Naive B cell (primary cell): Measurements from ENCODE around the gene ZNF397. TPM values are rescaled to one million over a fixed set of nuclear protein-coding genes. Genes with fewer than 3 reads are reported as not detected.

Experiments used
- ATAC-seq, 2 donors: fragments of 150-1000 bp; cut with Tn5 transposase; 2 replicates each; pipeline ENCODE4 v1.10.0; 2021; ENCODE audit warnings: low read depth in 2 of 2, mild to moderate bottlenecking in 2 of 2, moderate library complexity in 2 of 2
- DNase-seq: peaks from one replicate; pipeline ENCODE4 v3.0.0; 2022
- H3K27ac Mint-ChIP-seq, 6 donors: one replicate each; pipeline ENCODE4 v1.8.0; 2020 to 2022; ENCODE audit warnings: mild to moderate bottlenecking in 6 of 6, mixed read lengths in 6 of 6, moderate library complexity in 5 of 6, inconsistent platforms in 2 of 6
- H3K27me3 Mint-ChIP-seq, 3 donors: one replicate each; pipeline ENCODE4 v1.8.0; 2021 to 2022; ENCODE audit warnings: mixed read lengths in 3 of 3, mild to moderate bottlenecking in 1 of 3
- H3K36me3 Mint-ChIP-seq, 2 donors: one replicate each; pipeline ENCODE4 v1.8.0; 2020 to 2022; ENCODE audit warnings: mixed read lengths in 2 of 2, inconsistent platforms in 1 of 2, mild to moderate bottlenecking in 1 of 2
- H3K4me1 Mint-ChIP-seq, 3 donors: one replicate each; pipeline ENCODE4 v1.8.0; 2020 to 2022; ENCODE audit warnings: mixed read lengths in 3 of 3, inconsistent platforms in 1 of 3, mild to moderate bottlenecking in 1 of 3, moderate library complexity in 1 of 3
- H3K4me3 Mint-ChIP-seq, 8 donors: one replicate each; pipeline ENCODE4 v1.8.0; 2020 to 2022; ENCODE audit warnings: mild to moderate bottlenecking in 8 of 8, mixed read lengths in 8 of 8, moderate library complexity in 8 of 8, inconsistent platforms in 2 of 8
- H3K9me3 Mint-ChIP-seq, 7 donors: one replicate each; pipeline ENCODE4 v1.8.0; 2020 to 2022; ENCODE audit warnings: mixed read lengths in 7 of 7, mild to moderate bottlenecking in 5 of 7, inconsistent platforms in 2 of 7, moderate library complexity in 1 of 7
- polyA plus RNA-seq, 6 donors: library from polyadenylated mRNA; unstranded; fragments of 300-500 nt; fragmentation: Illumina TruSeq; gene quantifications; one replicate each; pipeline ENCODE4 v1.2.3, GENCODE V29; 2021; ENCODE audit warnings: low read depth in 6 of 6

Gene ZNF397
- polyA plus RNA-seq, 6 donors from 2014 or later = 7.7 to 18.1 (median 10.9) TPM

DNA sequence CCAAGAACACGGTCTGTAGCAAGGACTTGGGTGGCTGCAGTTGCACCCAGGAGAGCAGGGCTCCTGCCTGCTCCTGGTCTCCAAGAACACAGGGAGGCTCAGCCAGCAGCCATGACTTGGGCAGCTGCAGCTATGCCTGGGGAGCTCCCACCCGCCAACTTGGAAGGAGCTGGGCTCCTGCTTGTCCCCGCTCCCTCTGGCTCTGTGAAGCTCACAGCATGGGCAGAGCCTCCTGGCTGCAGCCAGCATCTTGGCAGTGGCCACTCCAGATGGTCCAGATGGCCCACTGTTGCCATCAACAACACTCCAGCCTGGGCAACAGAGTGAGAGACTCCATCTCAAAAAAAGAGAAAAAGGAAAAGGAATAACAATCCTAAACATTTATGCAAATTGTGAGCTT is 44.0 kb downstream of the ZNF397 start:
- no peak for ATAC-seq
- Mint-ChIP-seq H3K4me1 (peaks cover 17 to 30% (median 25%) of the 10 kb centered on the region in 3 donors), H3K27ac (no peak overlapping the region), H3K27me3 (no peaks in the 10 kb centered on the region), H3K9me3 (peaks cover 0 to 11% (median 0%) of the 10 kb centered on the region in 7 donors), H3K4me3 (no peak overlapping the region), H3K36me3 (peaks cover 0 to 16% of the 10 kb centered on the region in 2 donors)
- DNase-seq = no peak

DNA sequence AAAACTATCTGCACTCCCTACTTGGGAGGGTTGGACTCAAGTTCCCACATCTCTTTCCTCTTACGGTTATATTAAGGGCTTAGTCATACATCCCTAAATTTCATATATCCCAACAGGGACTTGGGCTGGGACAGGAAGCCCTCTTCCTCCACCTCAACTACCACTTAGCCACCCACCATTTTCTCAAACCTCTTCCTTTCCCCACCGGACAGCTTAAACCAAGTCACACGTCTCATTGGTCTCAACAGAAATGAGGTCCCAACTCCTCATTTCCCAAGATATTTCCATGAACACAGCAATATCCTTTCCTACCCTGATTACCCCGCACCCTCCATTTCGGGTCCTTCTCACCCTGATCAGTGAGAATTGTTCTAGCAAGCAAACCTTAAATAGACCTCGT is 48.5 kb downstream of the ZNF397 start:
- H3K4me3 Mint-ChIP-seq = peak overlapping the region; percentile 90 to 99 (median 98)
- ATAC-seq (no peak), DNase-seq (no peak)
- peaks cover 6% of the 10 kb centered on the region in 2 donors for H3K36me3 Mint-ChIP-seq
- peak overlapping the region; percentile 39 to 100 (median 98) for H3K27ac Mint-ChIP-seq
- no peaks in the 10 kb centered on the region for H3K27me3 Mint-ChIP-seq
- H3K4me1 Mint-ChIP-seq = peaks cover 42 to 55% (median 54%) of the 10 kb centered on the region in 3 donors
- H3K9me3 Mint-ChIP-seq = peaks cover 0 to 11% (median 2%) of the 10 kb centered on the region in 7 donors

DNA sequence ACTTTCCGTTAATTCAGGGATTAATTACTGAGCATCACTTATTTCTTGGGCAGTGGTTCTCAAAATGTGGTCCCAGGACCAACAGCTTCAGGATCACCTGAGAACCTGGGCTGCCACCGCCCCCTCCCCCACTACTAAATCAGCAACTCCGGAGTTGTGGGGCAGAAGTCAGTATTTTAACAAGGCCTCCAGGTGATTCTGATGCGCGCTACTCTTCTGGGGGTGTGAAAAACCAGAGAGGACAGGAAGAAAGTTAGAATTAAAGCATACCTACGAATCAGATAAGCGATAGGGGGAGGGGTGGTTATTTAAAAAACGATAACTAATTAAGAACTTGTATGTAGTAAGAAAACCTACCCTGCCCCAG is 48.9 kb downstream of the ZNF397 start:
- H3K4me3 Mint-ChIP-seq = peak overlapping the region; percentile 90 to 99 (median 98)
- H3K9me3 Mint-ChIP-seq = peaks cover 0 to 11% (median 2%) of the 10 kb centered on the region in 7 donors
- H3K27ac Mint-ChIP-seq = peak overlapping the region; percentile 97 to 100 (median 98)
- ATAC-seq = peak; percentile 42 to 43
- peaks cover 43 to 58% (median 55%) of the 10 kb centered on the region in 3 donors for H3K4me1 Mint-ChIP-seq
- no peaks in the 10 kb centered on the region for H3K27me3 Mint-ChIP-seq
- DNase-seq = no peak
- H3K36me3 Mint-ChIP-seq = peaks cover 6 to 7% of the 10 kb centered on the region in 2 donors

DNA sequence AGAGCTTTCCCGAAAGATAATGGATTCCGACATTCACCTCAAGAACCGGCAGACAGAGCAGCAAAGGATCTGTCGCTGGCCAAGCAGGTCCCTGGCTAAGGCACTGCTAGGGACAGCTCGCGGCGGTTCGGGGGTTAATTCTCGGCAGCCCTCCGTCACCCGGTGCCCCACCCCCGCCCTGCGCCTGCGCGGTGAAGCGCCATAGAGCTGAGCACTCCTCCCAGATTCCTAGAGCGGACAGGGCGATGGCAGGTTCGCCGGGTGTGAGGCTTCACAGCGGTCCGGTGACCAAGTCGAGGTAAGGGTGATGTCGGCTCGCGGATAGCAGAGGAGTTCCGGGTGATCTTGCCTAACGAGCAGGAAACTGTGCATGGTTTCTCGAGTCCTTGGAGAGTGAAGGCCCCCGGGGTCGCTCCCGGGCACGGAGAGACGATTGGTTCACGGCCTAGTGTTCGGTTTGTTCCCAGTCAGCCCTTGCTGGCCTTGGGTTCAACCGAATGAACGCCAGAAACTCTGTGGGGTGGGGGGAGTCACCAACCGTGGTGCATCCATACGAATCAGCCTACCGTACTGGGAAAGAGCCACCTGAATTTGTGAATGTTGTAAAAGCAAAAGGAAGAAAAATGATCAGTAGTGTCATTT is 49.4 kb downstream of the ZNF397 start, which contains the start of gene ZSCAN30:
Gene ZSCAN30, minus strand, starts transcription at position 136 of the 642 bp plus-strand sequence. CDS start 25,877 bp downstream, outside the sequence.
- DNase-seq (peak; percentile 92), ATAC-seq (peak; percentile 90 to 91)
- Mint-ChIP-seq H3K4me3 (peak within 1 kb of the TSS; percentile 90 to 99 (median 98)), H3K36me3 (peaks cover 7 to 9% of the 10 kb centered on the region in 2 donors), H3K9me3 (peaks cover 0 to 10% (median 2%) of the 10 kb centered on the region in 7 donors), H3K27me3 (no peaks in the 10 kb centered on the region), H3K27ac (peak within 1 kb of the TSS; percentile 97 to 100 (median 98)), H3K4me1 (peaks cover 45 to 63% (median 56%) of the 10 kb centered on the region in 3 donors)

- Mint-ChIP-seq H3K9me3 (peaks cover 0 to 4% (median 0%) of the 10 kb centered on the region in 7 donors), H3K27me3 (no peaks in the 10 kb centered on the region), H3K27ac (peak overlapping the region in 5 of 6 donors; percentile 79 to 100 (median 99)), H3K4me3 (peak overlapping the region; percentile 90 to 99 (median 98)), H3K4me1 (peaks cover 47 to 66% (median 57%) of the 10 kb centered on the region in 3 donors), H3K36me3 (peaks cover 12 to 13% of the 10 kb centered on the region in 2 donors)
- no peak for DNase-seq
- no peak for ATAC-seq
These were observed 50.3 kb downstream of the ZNF397 start for GRCh38 chr18:35291166-35291565.

DNA sequence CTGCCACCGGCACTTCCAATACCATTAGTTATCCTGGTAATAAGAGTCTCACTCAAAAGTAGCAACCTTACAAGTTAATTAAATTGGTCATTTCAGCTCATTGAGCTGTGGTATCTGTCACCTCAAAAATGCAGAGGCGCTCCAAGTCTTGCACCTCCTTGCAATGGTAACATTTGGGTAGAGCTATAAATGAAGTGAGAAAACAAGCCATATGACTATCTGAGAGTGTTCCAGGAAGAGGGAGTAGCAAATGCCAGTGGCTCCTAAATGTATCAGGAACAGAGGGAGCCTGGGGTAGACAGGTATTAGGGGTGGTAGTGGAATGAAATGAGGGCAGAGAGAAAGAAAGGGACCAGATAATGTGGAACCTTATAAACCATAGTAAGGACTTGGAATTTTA is 55.2 kb downstream of the ZNF397 start:
- no peak overlapping the region for H3K27ac Mint-ChIP-seq
- no peak overlapping the region for H3K4me3 Mint-ChIP-seq
- peaks cover 32 to 43% of the 10 kb centered on the region in 2 donors for H3K36me3 Mint-ChIP-seq
- H3K9me3 Mint-ChIP-seq = peaks cover 0 to 20% (median 10%) of the 10 kb centered on the region in 7 donors
- ATAC-seq (no peak), DNase-seq (no peak)
- H3K4me1 Mint-ChIP-seq = peaks cover 23 to 52% (median 30%) of the 10 kb centered on the region in 3 donors
- no peaks in the 10 kb centered on the region for H3K27me3 Mint-ChIP-seq

DNA sequence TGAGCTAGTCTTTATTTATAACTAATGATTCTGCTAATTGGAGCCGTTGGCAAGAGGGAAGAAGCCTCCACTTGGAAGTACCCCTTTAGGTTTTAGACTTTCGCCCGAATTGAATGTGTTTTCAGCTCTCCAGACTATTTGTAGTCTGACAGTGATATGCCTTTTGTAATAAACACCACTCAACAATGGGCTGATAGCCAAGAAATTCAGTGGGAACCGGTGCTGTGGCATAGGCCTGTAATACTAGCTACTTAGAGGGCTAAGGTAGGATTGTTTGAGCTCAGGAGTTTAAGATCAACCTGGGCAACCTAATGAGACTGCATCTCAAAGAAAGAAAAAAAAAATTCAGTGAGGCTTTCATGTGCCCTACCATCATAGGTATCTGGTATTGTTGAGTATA is 62.8 kb downstream of the ZNF397 start:
- Mint-ChIP-seq H3K36me3 (peaks cover 50 to 73% of the 10 kb centered on the region in 2 donors), H3K27me3 (no peaks in the 10 kb centered on the region), H3K4me3 (no peak overlapping the region), H3K4me1 (no peaks in the 10 kb centered on the region), H3K27ac (no peak overlapping the region), H3K9me3 (peaks cover 5 to 82% (median 59%) of the 10 kb centered on the region in 7 donors)
- DNase-seq (no peak), ATAC-seq (no peak)

DNA sequence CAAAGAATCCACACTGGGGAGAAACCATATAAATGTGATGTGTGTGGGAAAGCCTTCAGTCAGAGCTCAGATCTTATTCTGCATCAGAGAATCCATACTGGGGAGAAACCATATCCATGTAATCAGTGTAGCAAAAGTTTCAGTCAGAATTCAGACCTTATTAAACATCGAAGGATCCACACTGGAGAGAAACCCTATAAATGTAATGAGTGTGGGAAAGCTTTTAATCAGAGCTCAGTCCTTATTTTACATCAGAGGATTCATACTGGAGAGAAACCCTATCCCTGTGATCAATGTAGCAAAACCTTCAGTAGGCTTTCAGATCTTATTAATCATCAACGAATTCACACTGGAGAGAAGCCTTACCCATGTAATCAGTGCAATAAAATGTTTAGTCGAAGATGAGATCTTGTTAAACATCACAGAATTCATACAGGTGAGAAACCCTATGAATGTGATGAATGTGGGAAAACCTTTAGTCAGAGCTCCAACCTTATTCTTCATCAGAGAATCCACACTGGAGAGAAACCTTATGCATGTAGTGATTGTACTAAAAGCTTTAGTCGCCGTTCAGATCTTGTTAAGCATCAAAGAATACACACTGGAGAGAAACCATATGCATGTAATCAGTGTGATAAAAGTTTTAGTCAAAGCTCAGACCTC is 65.9 kb downstream of the ZNF397 start:
- no peak for DNase-seq
- H3K27ac Mint-ChIP-seq = no peak overlapping the region
- H3K4me1 Mint-ChIP-seq = no peaks in the 10 kb centered on the region
- ATAC-seq = no peak
- peaks cover 58 to 67% of the 10 kb centered on the region in 2 donors for H3K36me3 Mint-ChIP-seq
- H3K27me3 Mint-ChIP-seq = no peaks in the 10 kb centered on the region
- peaks cover 12 to 86% (median 69%) of the 10 kb centered on the region in 7 donors for H3K9me3 Mint-ChIP-seq
- H3K4me3 Mint-ChIP-seq = no peak overlapping the region

Other genes with a start within 250 kb of the ZNF397 start
- gene MAPRE2, start 199.6 kb upstream of the ZNF397 start, polyA plus RNA-seq = 100 to 1,000 TPM in 5 of 6 donors, 10 to 100 TPM in 1; 99.3 to 132 (median 105) TPM
- 10 to 100 TPM in 1 of 6 donors, 1 to 10 TPM in 5; 4.5 to 11.3 (median 8.9) TPM for gene ZSCAN30, start 49.2 kb downstream of the ZNF397 start, polyA plus RNA-seq
- gene ZNF24, start 103.4 kb downstream of the ZNF397 start, polyA plus RNA-seq = 100 to 1,000 TPM in 5 of 6 donors, 10 to 100 TPM in 1; 73.9 to 137 (median 118) TPM
- under 1 TPM in 4 of 6 donors, not detected in 2; 0.21 to 0.90 (median 0.66) TPM for gene ZNF396, start 136.3 kb downstream of the ZNF397 start, polyA plus RNA-seq